Medulla oblongata (tissue), 1 donor: ENCODE results near the gene TLK2.

Experiments
- DNase-seq: peaks from one replicate; pipeline ENCODE4 v3.0.0-alpha.2; 2015; ENCODE audit errors: extremely low spot score

The TLK2 gene

DNA sequence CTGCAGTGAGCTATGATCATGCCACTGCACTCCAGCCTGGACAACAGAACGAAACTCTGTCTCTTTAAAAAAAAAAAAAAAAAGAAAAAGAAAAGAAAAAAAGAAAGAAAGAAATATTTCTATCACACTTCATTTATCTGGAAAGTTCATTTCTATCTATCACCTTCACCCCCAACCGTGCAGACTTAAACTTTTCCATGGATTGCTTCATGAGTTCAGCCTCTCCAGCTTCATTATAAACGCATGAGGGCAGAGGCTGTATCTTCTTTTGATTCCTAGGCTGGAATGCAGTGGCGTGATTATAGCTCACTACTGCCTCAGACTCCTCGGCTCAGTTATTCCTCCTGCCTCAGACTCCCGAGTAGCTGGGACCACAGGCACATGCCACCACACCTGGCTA is 177.0 kb downstream of the TLK2 start:
- no peak for DNase-seq

DNA sequence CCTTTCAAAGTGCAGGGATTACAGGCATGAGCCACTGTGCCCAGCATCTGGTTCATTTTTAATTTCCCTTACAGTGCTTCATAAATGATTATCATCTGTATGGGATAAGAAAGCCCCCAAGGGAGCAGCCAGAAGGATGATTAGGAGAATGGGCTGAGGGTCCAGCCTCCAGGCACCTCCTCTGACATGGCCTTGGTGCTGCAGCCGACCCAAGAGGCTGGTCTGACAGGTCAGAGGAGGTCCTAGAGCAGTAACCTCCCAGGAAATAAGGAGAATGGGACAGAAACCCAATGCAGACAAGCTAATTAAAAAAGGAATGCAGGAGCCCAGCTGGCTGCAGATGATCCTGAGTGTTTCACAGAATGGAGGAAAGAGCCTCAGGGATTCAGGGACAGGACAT is 177.8 kb downstream of the TLK2 start:
- DNase-seq, result no peak

DNA sequence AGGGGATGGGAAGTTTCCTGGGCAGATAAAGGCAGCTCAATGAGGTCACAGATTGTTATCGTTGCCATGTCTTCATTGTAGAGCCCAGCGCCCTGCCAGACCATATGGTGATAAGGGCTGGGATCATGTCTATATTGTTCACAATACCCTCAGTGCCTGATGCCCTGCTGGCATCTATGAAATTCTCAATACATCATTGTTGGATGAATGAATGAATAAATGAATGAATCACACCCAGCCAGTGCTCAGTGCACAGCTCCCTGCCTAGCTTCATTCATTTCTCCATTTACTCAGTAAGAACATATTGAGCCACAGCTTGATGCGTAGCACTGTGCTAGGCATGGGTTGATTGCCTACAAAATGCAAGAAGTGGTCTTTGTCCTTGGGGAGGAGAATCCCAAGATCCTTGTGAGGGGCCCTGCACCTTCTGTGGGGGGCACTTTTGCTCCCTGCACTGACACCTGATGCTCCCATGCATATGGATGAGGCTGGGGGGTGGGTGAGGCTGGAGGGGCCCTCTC is 178.6 kb downstream of the TLK2 start:
- DNase-seq, result no peak

DNA sequence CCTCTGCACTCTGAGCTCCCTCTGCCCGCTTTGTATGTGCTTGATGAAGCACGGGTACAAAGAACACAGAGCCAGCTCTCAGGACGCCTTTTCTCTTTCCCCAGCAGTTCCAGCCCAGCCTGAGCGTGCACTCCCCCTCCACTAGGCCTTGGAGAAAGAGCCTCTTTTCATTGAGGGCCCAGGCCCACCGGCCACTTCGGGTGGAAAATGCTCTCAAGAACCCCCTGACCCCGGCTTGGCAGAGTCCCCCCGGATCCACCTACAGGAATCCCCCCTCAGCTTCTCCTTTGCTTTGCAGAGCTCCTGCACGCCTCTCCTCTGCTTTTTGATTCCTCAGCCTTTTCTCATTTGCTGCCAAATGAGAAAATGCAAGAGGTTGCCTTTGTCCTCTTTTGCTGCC is 179.1 kb downstream of the TLK2 start:
- DNase-seq, result no peak

DNA sequence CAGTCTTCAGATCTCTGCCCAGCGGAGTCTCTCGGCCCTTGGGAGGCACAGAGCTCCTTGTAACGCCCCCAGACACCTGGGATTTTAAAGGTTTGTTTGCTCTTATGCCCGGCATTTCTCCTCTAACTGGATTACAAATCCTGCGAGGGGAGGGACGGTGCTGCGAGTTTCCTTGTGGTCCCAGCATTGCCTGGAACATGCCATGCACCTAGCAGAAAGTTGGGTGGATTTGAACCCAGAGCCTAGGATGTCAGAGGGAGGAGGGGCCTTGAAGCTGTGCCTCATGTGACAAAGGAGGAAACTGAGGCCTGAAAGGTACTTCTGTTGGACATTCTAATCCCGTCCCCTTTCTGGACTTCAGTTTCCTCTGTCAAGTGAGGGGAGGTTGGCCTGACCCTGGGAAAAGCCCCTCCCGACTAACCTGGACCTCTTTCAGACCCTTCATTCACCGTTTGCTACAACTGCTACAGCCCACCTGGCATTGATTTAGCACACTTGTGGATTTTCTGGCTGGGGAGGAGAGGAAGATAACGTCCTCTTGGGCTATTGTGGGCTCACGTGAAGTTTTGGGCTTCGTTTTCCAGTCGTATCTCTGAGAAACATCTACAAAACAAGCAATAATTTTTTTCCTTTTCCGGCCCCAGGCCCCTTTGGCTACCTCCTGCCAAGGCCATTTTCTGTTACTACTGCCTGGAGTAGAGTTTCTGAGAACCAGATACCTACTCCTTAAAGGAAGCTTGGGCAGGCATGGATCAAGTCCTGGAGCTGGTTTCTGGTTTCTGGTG is 179.7 kb downstream of the TLK2 start:
- no peak for DNase-seq

DNA sequence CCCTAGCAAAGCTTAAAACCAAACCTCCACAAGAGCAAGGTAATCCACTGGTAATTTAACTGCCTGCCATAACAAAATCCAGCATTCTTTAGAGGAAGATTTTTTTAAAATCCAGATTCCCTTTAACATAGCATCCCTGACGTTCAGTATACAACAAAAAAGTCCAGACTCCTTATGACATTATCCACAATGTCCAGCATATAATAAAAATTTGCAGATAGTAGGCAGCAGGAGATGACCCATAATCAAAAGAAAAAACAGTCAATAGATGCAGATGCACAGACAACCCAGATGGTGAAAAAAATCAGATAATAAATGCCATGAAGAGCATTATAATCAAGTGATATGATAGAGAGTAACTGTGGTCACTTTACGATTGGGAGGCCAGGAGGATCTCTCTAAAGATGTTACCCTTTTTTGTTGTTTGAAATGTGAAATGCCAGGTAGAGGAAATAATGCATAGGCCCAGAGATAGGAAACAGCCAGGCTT is 182.0 kb downstream of the TLK2 start:
- no peak for DNase-seq

DNA sequence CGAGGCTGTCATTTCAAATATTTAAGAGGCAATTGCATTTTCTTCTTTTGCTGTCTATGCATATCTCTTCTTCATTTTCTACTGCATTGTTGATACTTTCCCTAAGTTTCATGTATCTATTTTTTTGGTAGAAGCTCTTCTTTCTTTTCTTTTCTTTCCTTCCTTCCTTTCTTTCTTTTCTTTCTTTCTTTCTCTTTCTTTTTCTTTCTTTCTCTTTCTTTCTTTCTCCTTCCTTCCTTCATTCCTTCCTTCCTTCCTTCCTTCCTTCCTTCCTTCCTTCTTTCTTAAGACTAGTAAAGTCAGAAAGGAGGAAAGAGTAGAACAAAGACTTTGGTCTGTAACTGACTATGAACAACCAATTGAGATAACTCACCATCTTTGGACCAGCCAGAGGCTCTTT is 182.7 kb downstream of the TLK2 start:
- DNase-seq, result no peak

DNA sequence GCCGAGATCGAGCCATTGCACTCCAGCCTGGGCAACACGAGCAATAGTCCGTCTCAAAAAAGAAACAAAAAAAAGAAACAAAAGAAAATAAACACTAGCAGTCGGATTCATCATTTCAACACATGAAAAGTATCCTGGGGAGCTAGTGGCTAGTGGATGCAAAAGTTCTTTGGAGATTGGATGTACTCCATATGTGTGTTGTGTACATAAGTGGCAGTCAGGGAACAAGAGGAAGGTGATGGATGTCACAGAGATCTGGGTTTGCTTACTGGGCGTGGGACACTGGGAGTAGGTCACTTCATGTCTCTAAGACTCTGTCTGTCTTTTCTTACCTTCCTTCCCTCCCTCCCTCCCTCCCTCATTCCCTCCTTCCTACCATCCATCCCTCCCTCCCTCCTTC is 184.2 kb downstream of the TLK2 start:
- DNase-seq, result no peak
